Suprapubic skin (tissue), 3 donors: ENCODE data around the gene LHX2.

Source experiments
- CTCF ChIP-seq, 2 donors: fragments of 200-600 bp in 1 of 2; fragments of 450-650 bp in 1 of 2; sonication (generic) in 1 of 2; IDR thresholded peaks; one replicate each; pipeline ENCODE4 v1.5.1; 2016 to 2019; ENCODE audit warnings: antibody characterized with exemption in 2 of 2, mild to moderate bottlenecking in 1 of 2, moderate library complexity in 1 of 2
- EP300 ChIP-seq: sonication (generic); formaldehyde crosslinking; IDR thresholded peaks from one replicate; pipeline ENCODE4 v1.6.1; 2017; ENCODE audit warnings: antibody characterized with exemption

DNA sequence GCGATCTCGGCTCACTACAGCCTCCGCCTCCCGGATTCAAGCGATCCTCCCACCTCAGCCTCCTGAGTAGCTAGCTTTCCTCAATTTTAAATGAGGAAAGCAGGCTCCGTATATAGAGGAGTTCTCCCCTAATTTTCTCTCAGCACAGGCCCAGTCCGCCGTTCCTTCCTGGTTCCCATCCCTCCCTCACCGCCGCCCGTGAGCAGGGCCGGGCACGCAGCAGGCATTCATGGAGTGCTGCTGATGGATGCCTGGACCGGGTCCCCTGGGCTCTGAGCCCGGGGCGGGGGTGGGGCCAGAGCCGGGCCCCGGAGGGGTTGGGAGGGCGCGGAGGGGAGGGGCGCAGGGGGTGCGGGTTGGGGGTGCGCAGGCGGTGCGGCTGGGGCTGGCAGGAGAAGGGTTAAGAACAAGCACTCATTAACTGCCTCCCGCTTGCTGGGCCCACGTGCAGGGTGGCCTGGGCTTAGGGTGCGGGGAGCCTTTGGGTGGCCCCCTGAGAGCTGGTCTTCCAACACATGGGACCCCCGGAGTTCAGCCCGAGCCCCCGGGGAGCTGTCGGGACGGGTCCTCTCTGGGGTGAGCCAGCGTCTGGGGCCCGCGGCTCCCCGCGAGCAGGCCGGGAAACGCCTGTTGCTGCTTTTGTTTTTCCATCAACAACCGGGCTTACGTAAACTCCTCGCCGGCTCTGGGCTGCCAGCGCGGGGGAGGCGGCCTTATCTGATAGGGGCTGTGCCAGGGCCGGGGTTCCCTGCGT, 33.7 kb downstream of the LHX2 start:
- no peak for TF ChIP-seq CTCF (IDR thresholded peaks at IDR 0.05)
- TF ChIP-seq EP300 = no peak
